HG02571 (cell line): ENCODE measurements around the gene AAMDC.
A peak's percentile ranks its signal among the peaks of the same experiment; 100 is the strongest.

Source experiments
- ATAC-seq: cut with Tn5 transposase; IDR thresholded peaks from one replicate; pipeline ENCODE4 v1.9.1; 2021; ENCODE audit warnings: mild to moderate bottlenecking, moderate library complexity; ENCODE audit not compliant: unreplicated experiment

AAMDC gene

DNA sequence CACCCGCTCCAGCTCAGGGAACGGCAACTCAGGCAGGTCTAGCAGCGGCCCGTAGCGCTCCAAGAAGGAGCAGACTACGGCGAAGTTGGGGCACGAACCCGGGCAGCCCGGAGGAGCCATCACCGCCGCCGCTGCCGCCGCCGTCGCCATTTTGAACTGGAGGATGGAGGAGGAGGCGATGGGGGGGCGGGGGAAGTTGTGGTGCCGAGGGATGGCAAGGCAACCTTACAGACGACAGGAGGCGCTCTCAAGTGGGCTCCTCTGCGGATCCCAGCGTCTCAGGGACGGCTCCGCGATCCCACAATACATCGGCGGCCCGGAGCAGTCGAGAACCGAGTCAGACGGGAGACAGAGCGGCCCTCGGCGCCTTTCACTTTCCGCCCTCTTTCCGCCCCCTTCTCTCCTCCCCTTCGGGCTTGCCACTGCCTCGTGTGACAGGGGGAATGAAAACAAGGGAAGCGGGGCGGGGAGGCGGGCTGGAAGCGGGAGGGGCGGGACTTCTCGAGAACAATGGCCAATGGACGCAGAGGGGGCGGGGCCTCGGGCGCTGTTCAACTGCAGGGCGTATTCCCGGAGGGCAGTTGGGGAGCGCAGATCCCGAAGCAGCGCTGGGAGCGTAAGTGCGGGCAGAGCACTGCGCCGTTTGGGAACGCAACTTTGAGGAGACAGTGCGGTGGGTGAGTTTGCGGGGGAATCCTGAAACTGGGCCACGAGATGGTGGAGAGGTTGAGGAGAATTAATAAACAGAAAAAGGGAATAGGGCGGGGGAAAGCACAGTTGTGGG lies at the start of gene AAMDC, which contains the start of gene RSF1:
Gene AAMDC, plus strand, starts transcription at position 580 of the 784 bp plus-strand sequence. CDS start 21,353 bp downstream, outside the sequence.
Gene RSF1, minus strand, starts transcription at position 158 of the 784 bp plus-strand sequence. Its CDS starts 8 bp downstream, at position 150.
- ATAC-seq: peak; percentile 80

DNA sequence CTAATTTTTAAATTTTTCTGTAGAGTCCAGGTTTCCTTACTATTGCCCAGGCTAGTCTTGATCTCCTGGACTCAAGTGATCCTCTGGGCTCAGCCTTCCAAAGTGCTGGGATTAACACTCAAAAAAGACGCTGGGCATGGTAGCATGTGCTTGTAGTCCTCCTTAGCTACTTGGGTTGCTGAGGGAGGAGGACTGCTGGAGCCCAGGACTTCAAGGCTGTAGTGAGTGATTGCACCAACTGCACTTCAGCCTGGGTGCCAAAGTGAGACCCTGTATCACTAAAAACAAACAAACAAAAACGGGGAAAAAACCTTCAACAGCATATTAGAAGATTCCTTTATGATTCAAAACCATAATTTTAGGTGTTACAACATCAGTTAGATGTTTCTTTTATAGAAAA lies 45.0 kb upstream of the AAMDC start:
- ATAC-seq: no peak

DNA sequence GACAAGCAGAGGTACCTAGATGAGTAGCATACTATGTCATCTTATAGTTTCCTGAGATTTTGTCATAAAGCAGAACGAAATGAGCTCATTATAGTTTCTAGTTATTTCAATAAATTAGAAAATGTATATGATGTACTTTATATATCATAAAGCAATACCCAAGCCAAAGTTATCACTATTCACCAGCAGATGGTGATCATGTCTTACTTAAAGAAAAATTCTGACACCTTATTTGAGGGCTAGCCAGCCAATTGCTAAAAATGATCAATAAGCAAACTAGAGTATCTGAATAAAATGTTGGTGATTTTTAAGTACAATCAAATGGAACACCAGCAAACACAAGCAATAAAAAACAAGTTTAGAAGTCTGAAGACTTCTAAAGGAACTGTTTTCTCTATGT lies 44.5 kb upstream of the AAMDC start:
- no peak for ATAC-seq

DNA sequence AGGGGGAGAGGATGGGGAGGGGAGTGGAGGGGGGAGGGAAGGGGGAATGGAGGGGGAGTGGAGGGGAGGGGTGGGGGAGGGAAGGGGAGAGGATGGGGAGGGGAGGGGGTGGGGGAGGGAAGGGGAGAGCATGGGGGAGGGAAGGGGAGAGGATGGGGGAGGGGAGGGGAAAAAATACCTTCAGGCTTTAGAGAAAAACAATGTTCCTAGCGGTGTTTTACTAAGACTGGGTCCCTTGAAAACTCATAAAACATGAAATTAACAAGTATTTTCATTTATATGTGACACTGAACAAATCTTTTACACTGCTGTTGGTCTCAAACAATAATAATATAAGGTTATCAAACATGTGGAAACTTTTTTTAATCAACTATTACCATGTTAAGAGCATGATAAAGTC lies 42.8 kb upstream of the AAMDC start:
- no peak for ATAC-seq

DNA sequence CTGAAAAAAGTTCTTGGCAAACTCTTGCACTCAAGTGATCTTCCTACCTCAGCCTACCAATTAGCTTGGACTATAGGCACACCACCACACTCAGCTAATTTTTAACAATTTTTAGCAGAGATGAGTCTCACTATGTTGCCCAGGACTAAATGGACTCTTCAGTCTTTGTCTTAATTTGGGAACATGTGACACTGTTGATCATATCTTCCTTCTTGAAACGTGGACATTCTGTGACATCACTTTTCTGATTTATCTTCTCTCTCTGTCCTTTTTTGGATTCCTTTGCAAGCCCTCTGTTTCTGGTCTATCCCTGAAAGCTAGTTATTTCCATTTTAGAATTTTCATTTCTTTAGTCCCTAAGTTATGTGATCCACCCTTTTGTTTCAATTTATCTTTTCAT lies 42.4 kb upstream of the AAMDC start:
- no peak for ATAC-seq

DNA sequence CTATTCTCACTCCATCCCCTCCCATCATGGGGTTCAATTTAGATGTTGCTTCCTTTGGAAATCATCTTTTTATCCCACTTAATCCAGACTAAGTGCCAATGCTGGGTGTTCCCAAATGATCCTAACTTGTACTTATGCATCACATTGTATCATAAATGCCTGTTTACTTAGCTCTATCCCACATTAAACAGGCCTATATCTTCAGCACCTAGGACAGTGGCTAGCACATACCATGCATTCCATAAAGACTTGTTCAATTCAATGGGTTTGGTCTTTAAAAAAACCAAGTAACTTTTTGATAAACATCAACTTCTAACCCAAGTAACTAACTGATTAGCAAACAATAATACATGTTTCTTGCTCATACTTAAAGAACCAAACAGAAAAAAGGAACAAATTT lies 41.0 kb upstream of the AAMDC start:
- no peak for ATAC-seq

DNA sequence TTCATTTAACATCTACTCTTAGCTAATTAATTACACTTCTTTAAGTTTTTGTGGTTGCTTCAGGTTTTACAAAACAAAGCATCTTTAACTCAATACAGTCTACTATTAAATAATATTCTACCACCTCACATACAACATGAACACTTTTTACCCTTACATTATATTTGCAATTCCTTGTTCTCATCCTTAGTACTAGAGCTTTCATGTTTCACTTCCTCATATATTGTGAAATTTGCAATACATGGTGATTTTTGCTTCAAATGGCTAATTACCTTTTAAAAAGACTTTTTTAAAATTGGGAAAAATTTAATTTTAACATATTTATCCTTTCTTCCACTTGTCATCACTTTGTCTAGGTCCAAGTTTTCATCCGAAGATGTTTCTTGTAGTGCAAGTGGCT lies 37.9 kb upstream of the AAMDC start:
- ATAC-seq: no peak

DNA sequence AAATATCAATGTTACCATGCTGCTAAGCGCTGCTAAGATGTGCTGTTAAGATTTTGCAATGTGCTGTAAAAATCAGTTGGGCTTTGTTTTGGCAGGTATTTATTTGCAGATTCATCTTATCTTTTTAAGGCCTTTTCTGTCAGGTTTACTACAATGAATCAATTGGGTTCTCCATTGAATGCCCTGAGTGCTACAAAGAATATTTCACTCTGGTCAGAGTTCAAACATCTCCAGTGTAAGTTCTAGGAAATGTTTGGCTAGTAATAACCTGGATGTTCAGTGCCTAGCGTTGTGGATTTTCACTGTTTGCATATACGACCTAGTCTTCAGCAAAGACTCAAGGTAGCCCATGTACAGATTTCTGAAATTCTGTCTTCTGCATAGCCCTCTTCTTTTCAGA lies 36.4 kb upstream of the AAMDC start:
- ATAC-seq: no peak

DNA sequence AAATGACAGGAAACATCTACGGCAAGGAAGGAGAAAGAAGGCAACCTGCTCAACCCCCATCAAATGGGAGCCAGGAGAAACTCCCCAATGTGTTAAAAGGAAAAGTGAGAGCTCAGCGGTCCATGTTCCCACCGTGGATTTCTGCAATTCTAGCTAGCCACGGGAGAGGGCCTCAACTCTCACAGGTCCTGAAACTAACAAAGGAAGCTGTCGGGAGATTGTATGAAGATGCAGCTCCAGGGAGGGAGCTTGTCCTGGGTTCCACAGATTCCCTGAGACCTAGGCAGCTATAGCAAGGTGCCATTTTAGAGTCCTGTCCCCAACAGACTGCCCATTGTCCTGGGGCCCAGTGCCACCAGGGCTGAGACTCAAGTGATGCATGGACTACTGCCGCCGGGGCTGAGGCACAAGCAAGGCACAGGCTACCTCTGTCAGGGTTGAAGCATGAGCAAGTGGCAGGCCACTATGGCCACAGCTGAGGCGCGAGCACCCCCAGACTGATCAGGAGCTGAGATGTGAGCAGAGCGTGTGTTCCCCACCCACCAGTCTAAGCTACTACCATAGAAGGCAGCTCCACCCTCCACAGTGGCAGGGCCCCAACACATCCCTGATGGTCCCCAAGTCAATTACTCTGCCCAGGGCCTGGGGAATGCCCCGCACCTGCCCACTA lies 31.7 kb upstream of the AAMDC start:
- ATAC-seq: no peak

DNA sequence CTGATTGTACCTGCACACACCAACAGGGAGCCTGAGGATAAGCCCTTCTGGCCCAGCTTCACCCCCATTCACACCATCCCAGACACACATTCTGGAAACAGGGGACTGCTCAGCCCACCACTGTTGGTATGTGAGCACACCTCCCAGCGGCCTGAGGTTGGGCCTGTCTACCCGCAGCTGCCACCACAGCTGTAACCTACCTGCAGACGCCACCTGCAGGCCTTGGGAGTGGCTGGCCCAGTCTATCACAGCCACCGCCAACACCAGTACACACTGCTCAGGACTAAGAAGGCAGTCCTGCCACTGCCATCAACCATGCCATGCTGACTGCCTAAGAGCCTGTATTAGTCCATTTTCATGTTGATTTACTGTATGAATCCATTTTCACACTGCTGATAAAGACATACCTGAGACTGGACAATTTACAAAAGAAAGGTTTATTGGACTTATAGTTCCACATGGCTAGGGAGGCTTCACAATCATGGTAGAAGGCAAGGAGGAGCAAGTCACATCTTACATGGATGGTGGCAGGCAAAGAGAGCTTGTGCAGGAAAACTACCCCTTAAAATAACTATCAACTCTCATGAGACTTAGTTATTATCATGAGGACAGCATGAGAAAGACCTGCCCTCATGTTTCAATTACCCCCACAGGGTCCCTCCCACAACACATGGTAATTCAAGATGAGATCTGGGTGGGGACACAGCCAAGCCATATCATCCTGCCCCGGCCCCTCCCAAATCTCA lies 31.0 kb upstream of the AAMDC start:
- no peak for ATAC-seq

DNA sequence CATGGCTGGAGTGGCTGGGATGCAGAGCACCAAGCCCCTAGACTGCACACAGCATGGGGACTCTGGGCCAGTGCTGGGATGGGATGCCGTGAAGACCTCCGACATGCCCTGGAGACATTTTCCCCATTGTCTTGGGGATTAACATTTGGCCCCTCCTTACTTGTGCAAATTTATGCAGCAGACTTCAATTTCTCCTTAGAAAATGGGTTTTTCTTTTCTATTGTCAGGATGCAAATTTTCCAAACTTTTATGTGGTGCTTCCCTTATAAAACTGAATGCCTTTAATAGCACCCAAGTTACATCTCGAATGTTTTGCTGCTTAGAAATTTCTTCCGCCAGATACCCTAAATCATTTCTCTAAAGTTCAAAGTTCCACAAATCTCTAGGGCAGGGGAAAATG lies 29.6 kb upstream of the AAMDC start:
- no peak for ATAC-seq

DNA sequence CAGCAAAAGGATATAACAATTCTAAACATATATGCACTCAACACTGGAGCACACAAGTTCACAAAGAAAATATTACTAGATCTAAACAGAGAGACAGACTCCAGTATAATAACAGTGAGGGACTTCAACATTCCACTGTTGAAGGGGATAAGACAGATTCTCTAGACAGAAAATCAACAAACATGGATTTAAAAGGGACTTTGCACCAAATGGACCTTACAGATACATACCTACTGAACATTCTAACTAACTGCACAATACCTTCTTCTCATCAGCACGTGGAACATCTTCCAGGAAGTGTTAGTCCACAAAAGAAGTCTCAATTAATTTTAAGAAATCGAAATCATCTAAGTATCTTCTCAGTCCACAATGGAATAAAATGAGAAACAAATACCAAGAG lies 27.0 kb upstream of the AAMDC start:
- ATAC-seq: no peak

DNA sequence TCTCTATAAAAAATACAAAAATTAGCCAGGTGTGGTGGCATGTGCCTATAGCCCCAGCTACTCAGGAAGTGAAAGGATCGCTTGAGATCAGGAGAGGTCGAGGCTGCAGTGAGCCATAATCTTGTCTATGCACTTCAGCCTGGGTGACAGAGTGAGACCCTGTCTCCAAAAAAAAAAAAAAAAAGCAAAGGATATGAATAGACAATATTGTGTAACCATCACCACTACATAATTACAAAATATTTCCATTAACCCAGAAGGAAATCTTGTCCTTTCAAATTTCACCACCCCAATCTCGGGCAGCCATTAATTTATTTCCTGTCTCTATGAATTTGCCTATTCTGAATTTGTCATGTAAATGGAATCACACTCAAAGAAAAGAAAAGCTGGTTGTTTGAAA lies 21.6 kb upstream of the AAMDC start:
- ATAC-seq: no peak

DNA sequence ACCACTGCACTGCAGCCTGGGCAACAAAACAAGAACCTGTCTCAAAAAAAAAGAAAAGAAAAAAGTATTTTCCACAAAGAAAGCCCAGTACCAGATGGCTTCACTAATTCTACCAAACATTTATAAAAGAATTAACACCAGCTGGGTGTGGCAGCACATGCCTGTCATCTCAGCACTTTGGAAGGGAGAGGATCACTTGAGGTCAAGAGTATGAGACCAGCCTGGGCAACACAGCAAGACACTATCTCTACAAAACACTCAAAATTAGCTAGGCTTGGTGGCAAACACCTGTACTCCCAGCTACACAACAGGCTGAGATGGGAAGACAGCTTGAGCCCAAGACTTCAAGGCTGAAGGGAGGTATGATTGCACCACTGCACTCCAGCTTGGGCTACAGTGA lies 20.5 kb upstream of the AAMDC start:
- no peak for ATAC-seq

DNA sequence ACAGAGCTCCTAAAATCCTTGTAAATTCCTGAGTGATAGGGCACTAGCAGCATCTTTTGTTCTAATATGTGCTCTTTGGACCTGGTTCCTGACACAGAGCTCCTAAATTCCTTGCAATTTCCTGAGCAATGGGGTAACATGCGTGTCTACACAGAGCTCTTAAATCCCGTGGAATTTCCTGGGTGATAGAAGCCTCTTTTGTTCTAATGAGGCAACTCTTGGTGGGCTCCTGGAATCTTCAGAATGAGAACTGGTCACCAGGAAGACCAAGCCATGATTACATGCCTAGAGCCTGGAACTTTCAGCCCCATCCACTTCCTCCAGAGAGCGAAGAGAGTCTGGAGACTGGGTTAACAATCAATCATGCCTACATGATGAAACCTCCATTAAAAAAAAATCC lies 19.5 kb upstream of the AAMDC start:
- ATAC-seq: no peak

DNA sequence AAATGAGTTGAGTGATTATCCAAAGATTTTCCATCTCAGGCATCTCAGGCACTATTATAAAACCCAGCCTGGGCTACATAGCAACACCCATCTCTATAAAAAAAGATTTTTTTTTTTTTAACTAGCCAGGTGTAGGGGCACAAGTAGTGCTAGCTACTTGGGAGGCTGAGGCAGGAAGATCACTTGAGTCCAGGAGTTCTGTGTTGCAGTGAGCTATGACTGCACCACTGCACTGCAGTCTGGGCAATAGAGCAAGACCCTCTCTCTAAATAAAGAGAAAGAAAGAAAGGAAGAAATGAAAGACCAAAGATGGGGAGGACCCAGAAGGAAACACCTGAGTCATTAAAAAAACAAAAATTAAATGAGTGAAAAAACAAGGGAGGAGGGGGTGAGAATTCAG lies 14.5 kb upstream of the AAMDC start:
- no peak for ATAC-seq

DNA sequence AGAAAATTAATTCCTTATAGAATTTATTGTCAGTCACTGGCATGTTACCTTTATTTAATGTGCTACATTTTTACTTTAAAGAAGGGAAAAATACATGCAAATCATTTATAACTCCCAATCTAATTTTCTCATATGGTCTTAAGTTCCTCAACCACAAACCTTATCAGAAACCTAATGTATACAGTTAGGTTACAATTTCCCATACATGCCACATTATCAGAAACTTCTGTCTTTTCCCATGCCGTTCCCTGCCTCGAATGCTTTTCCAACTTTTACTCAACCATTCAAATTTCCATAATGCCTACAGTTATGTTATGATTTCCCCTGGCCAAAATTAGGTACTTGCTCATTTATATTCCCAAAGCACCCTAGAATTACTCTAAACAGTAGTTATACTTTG lies 14.0 kb upstream of the AAMDC start:
- no peak for ATAC-seq

DNA sequence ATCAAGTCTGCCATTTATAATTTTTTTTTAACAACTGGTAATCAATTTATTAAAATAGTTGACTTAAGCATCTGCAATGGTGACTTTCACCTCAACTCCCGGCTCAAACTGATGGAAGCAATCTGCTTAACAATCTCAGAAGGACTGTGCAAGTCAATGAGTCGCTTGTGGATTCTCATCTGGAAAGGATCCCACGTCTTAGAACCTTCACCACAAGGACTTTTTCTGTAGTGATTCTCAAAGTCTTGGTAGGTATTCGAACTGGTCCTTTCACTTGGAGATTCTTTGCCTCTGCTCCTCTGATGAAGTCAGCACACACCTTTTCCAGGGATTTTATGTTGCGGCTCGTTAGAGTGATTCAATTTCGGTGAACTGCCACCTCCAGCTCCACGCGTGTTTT lies 7.7 kb upstream of the AAMDC start:
- no peak for ATAC-seq

DNA sequence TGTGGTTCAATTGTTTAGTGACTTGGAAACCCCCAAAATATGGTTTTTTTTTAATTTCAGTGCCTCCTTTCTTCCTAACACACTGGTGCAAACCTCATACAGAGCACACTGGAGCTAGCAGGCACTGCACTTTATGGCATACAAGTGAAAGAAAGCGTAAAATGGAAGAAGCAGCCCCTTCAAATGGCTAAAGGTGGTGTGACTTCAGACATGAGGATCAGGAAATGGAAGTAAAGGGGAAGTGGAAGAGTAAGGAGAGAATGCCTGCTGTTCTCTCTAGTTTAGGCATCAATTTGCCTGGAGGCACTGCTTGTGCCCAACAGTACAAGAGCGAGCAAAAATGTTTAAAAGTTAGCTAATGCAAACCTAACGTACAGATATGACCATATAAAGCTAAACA lies 6.1 kb upstream of the AAMDC start:
- no peak for ATAC-seq

DNA sequence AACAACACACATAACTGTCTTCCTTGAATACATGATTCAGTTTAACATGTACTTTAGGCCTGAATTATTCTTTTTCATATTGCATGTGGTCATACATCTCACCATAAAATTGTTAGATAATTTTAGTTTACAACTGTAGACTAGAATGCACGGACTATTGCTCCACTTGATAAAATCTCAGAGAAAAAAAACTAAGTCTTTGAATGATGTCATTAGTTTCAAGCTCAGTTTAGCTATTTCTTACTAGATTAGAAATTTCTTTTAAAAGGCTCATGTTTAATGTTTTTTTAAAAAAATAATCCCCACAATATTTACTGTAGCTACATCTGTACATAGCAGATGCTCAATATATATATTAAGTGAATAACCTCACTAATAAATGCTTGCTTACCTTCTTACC lies 5.5 kb upstream of the AAMDC start:
- ATAC-seq: no peak

DNA sequence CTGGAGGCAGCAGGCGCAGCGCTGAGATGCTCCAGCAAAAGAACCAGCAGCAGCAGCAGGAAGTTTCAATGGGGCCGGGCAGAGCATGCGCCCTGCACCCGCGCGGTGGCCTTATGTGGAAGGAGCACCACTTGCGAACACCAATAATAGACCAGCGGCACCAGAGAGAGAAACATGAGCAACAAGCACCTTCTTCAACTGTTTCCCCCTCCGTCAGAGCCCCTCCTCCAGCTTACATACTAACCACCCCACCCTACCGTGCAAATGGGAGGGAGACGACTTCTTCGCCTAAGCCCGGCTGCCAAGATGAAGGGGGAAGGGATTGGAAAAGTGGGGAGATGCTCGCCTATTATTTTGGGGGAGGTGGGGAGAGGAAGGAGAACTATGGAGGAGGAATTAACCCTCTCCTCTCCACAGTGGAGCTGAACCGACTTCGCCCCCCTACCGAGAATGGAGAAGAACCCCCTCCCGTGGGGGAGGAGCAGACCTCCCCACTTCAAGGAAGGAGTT lies 1.5 kb upstream of the AAMDC start:
- ATAC-seq: peak; percentile 46
